ENCODE data around the gene SYT7.

DNA sequence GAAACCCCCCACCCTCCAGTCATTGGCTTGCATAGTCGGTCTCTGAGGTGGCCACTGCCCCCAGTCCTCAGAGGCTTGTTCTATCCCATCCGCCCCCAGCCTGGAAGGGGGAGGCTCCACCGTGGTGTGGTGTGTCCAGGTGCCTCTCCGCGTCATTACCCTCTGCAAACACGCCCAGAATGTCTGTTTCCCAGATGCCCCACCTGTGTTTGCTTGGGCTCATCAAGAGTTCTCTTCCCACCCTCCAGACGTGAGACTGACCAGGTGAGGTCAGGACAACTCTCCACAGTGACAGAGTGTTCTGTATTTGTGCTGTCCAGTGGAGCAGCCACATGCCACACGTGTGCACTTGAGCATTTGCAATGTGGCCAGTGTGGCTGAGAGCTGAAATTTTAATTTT, 47.5 kb downstream of the SYT7 start:
- TF ChIP-seq, protein P1, sequence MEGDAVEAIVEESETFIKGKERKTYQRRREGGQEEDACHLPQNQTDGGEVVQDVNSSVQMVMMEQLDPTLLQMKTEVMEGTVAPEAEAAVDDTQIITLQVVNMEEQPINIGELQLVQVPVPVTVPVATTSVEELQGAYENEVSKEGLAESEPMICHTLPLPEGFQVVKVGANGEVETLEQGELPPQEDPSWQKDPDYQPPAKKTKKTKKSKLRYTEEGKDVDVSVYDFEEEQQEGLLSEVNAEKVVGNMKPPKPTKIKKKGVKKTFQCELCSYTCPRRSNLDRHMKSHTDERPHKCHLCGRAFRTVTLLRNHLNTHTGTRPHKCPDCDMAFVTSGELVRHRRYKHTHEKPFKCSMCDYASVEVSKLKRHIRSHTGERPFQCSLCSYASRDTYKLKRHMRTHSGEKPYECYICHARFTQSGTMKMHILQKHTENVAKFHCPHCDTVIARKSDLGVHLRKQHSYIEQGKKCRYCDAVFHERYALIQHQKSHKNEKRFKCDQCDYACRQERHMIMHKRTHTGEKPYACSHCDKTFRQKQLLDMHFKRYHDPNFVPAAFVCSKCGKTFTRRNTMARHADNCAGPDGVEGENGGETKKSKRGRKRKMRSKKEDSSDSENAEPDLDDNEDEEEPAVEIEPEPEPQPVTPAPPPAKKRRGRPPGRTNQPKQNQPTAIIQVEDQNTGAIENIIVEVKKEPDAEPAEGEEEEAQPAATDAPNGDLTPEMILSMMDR (IDR thresholded peaks at IDR 0.05 in 8 of 11, conservative IDR thresholded peaks at IDR 0.05 in 3 of 11): no peak
- TF ChIP-seq POLR2A (IDR thresholded peaks at IDR 0.05) (no peak), POLR2AphosphoS5 (IDR thresholded peaks at IDR 0.05) (no peak)

Measured in spleen (tissue), 7 donors.